Inferior parietal cortex (tissue), 1 donor: ENCODE data around the gene EFNB1.

ENCODE experiments used
- DNase-seq: peaks from one replicate; pipeline ENCODE4 v3.0.0-alpha.2; 2016; ENCODE audit errors: extremely low spot score

The EFNB1 gene

GRCh38 chrX:68827848-68828624 is 785 bp upstream of the EFNB1 start:
- DNase-seq: peak; percentile 85

GRCh38 chrX:68829582-68830418 is 979 bp downstream of the EFNB1 start:
- DNase-seq: no peak

- no peak for DNase-seq
Observed at GRCh38 chrX:68830419-68831404, 1.9 kb downstream of the EFNB1 start.

GRCh38 chrX:68831405-68832100 is 2.7 kb downstream of the EFNB1 start:
- no peak for DNase-seq

- no peak for DNase-seq
Observed at GRCh38 chrX:68832101-68832416, 3.2 kb downstream of the EFNB1 start.

- no peak for DNase-seq
Observed at GRCh38 chrX:68832516-68833447, 4.0 kb downstream of the EFNB1 start.

- DNase-seq: no peak
Observed at GRCh38 chrX:68833448-68833805, 4.6 kb downstream of the EFNB1 start.

- no peak for DNase-seq
Observed at GRCh38 chrX:68833855-68834331, 5.1 kb downstream of the EFNB1 start.

GRCh38 chrX:68834371-68835103 is 5.7 kb downstream of the EFNB1 start:
- DNase-seq: no peak

- no peak for DNase-seq
Observed at GRCh38 chrX:68835104-68835442, 6.3 kb downstream of the EFNB1 start.

GRCh38 chrX:68835468-68835867 is 6.6 kb downstream of the EFNB1 start:
- DNase-seq: no peak

- no peak for DNase-seq
Observed at GRCh38 chrX:68837119-68837518, 8.3 kb downstream of the EFNB1 start.

- no peak for DNase-seq
Observed at GRCh38 chrX:68838571-68838910, 9.7 kb downstream of the EFNB1 start.

GRCh38 chrX:68839771-68840170 is 10.9 kb downstream of the EFNB1 start:
- DNase-seq: no peak

GRCh38 chrX:68840256-68840655 is 11.4 kb downstream of the EFNB1 start:
- no peak for DNase-seq

- DNase-seq: no peak
Observed at GRCh38 chrX:68841251-68842049, 12.6 kb downstream of the EFNB1 start.

- DNase-seq: no peak
Observed at GRCh38 chrX:68842351-68842750, 13.5 kb downstream of the EFNB1 start.

GRCh38 chrX:68842781-68843581 is 14.2 kb downstream of the EFNB1 start:
- no peak for DNase-seq
